ENCODE measurements around the gene PANX1. TPM values are rescaled to one million over a fixed set of nuclear protein-coding genes. Genes with fewer than 3 reads are reported as not detected.

Gene PANX1
- total RNA-seq, 2 experiments from 2014 or later, result 10.8 to 11.4 TPM

DNA sequence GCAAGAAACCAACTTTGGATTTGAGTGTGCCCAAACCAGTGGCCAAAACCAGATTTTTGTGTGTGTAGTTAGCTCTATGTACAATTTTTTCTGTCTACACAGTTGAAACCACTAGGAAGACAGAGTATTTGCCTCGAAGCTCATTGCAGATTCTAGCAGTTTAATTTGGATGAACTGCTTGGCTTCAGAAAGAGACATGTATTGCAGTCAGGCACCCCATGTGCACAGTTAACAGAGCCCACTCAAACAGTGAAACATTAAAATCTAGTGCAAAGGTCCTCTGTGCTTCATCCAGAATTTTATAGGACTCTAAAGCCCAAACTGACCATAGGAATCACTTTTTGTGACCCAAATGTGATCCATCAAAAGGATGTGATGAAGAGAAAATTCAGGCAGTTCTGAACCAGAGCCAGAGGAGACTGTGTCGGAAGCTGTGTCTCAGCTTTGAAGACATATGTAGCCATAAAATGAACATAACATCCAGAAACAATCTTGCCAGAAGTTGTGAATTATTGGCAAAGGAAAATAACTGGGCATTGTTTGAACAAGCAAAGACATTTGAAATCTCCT lies 82.7 kb downstream of the PANX1 start:
- ATAC-seq (no peak), DNase-seq (no peak)
- H3K36me3 Mint-ChIP-seq (ENCODE audit: low read depth), result no peaks in the 10 kb centered on the region
- CTCF ChIA-PET, result interaction anchor here (1.1 kb wide), 1 partner anchor 316 kb away, joined by 3 read pairs; no protein-coding TSS in a partner anchor
- POLR2A ChIA-PET, result no interaction called here
- no peaks in the 10 kb centered on the region for H3K4me1 Mint-ChIP-seq (ENCODE audit: low read depth)
- peaks cover 3% of the 10 kb centered on the region for H3K27me3 Mint-ChIP-seq
- intact Hi-C loops (cut with micrococcal nuclease), result no loop called here
- no peak overlapping the region for H3K4me3 Mint-ChIP-seq
- TF ChIP-seq, protein P1, sequence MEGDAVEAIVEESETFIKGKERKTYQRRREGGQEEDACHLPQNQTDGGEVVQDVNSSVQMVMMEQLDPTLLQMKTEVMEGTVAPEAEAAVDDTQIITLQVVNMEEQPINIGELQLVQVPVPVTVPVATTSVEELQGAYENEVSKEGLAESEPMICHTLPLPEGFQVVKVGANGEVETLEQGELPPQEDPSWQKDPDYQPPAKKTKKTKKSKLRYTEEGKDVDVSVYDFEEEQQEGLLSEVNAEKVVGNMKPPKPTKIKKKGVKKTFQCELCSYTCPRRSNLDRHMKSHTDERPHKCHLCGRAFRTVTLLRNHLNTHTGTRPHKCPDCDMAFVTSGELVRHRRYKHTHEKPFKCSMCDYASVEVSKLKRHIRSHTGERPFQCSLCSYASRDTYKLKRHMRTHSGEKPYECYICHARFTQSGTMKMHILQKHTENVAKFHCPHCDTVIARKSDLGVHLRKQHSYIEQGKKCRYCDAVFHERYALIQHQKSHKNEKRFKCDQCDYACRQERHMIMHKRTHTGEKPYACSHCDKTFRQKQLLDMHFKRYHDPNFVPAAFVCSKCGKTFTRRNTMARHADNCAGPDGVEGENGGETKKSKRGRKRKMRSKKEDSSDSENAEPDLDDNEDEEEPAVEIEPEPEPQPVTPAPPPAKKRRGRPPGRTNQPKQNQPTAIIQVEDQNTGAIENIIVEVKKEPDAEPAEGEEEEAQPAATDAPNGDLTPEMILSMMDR (IDR thresholded peaks at IDR 0.05), result no peak
- peaks cover 3% of the 10 kb centered on the region for H3K9me3 Mint-ChIP-seq
- no peak overlapping the region for H3K27ac Mint-ChIP-seq

DNA sequence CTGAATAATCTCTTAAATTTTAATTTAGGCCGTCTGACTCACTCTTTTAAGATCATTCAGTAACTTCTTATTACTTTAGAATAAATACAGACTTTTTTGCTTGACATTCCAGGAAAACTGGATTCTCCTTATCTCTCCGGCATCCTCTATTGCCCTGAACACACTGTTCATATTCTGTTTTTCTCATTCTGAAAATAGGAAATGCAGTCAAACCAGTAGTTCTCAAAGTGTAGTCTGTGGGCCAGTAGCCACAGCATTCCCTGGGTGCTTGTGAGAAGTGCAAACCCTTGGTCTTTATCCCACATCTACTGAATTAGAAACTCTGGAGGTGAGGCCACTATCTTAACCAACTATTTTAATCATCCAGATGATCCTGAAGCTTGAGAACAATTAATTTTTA lies 84.3 kb downstream of the PANX1 start:
- H3K9me3 Mint-ChIP-seq, result peaks cover 3% of the 10 kb centered on the region
- ChIA-PET CTCF (no interaction called here), POLR2A (no interaction called here)
- H3K36me3 Mint-ChIP-seq (ENCODE audit: low read depth), result no peaks in the 10 kb centered on the region
- no peak overlapping the region for H3K27ac Mint-ChIP-seq
- H3K4me1 Mint-ChIP-seq (ENCODE audit: low read depth), result no peaks in the 10 kb centered on the region
- no peak overlapping the region for H3K4me3 Mint-ChIP-seq
- H3K27me3 Mint-ChIP-seq, result no peaks in the 10 kb centered on the region
- ATAC-seq (no peak), DNase-seq (no peak)
- TF ChIP-seq, protein P1 (IDR thresholded peaks at IDR 0.05), result no peak
- intact Hi-C loops (cut with micrococcal nuclease), result no loop called here

DNA sequence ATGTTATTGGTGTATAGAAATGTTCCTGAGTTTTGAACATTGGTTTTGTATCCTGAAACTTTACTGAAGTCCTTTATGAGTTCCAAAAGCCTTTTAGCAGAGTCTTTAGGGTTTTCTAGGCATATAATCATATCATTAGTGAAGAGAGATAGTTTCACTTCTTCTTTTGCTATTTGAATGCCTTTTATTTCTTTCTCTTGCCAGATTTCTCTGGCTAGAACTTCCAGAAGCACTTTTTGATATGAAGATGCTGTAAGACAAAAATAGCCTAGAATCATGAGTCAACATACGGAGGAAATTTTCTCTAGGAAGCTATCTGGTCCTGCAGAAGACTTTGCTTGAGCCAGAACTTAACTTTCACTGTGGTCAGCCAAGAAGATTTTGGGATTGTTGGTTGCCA lies 89.1 kb downstream of the PANX1 start:
- Mint-ChIP-seq H3K4me1 (ENCODE audit: low read depth) (no peaks in the 10 kb centered on the region), H3K36me3 (ENCODE audit: low read depth) (no peaks in the 10 kb centered on the region), H3K27ac (no peak overlapping the region), H3K9me3 (peaks cover 25% of the 10 kb centered on the region), H3K4me3 (no peak overlapping the region), H3K27me3 (no peaks in the 10 kb centered on the region)
- DNase-seq (no peak), ATAC-seq (no peak)
- POLR2A ChIA-PET, result no interaction called here
- TF ChIP-seq, protein P1 (IDR thresholded peaks at IDR 0.05), result no peak
- intact Hi-C loops (cut with micrococcal nuclease), result no loop called here
- CTCF ChIA-PET, result no interaction called here

DNA sequence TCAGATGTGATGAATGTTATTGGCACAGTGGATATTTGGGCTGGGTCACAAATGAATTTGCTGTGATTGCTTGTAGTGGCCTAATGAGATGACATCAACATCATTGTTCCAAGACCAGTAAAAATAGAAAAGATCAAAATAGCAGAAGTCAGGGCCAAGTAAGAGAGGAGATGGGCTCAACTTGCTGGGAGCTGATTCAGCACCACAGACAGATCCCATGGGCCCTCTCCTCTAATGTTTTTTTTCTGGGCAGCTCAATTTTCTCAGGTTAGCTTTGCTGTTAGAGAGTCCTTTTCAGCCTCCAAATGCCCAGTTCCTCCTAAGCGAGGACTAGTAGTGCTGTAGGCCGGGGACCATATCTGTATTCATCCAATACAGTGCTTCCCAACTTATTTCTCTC lies 89.7 kb downstream of the PANX1 start:
- Mint-ChIP-seq H3K27ac (no peak overlapping the region), H3K4me1 (ENCODE audit: low read depth) (no peaks in the 10 kb centered on the region), H3K4me3 (no peak overlapping the region), H3K36me3 (ENCODE audit: low read depth) (no peaks in the 10 kb centered on the region), H3K27me3 (no peaks in the 10 kb centered on the region), H3K9me3 (peaks cover 25% of the 10 kb centered on the region)
- POLR2A ChIA-PET, result no interaction called here
- no peak for DNase-seq
- TF ChIP-seq, protein P1 (IDR thresholded peaks at IDR 0.05), result no peak
- CTCF ChIA-PET, result no interaction called here
- intact Hi-C loops (cut with micrococcal nuclease), result no loop called here
- no peak for ATAC-seq

DNA sequence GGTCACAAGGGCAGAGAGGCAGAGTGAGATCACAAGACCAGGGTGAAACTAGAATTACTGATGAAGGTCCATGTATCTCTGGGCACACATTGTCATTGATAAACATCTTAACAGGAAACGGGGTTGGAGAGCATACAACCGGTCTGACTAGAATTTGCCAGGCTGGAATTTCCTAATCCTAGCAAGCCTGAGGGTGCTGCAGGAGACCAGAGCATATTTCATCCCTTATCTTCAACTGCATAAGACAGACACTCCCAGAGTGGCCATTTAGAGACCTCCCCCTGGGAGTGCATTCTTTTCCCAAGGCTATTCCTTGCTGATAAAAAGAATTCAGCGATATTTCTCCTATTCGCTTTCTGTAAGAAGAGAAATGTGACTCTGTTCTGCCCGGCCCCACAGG lies 91.1 kb downstream of the PANX1 start:
- Mint-ChIP-seq H3K4me1 (ENCODE audit: low read depth) (no peaks in the 10 kb centered on the region), H3K9me3 (peaks cover 25% of the 10 kb centered on the region), H3K4me3 (no peak overlapping the region), H3K27ac (no peak overlapping the region), H3K27me3 (no peaks in the 10 kb centered on the region), H3K36me3 (ENCODE audit: low read depth) (no peaks in the 10 kb centered on the region)
- TF ChIP-seq, protein P1 (IDR thresholded peaks at IDR 0.05), result no peak
- POLR2A ChIA-PET, result no interaction called here
- intact Hi-C loops (cut with micrococcal nuclease), result no loop called here
- CTCF ChIA-PET, result no interaction called here
- no peak for DNase-seq
- no peak for ATAC-seq
